Omental fat pad (tissue), 4 donors: ENCODE results near the gene IL17F. TPM values are rescaled to one million over a fixed set of nuclear protein-coding genes. Genes with fewer than 3 reads are reported as not detected.

Experiments
- ATAC-seq: fragments of 150-250 bp; one replicate; pipeline ENCODE4 v1.9.1; 2016; ENCODE audit warnings: mild to moderate bottlenecking, moderate library complexity; ENCODE audit not compliant: low FRiP score
- DNase-seq: peaks from one replicate; pipeline ENCODE4 v3.0.0-alpha.2; 2019; ENCODE audit warnings: low spot score
- total RNA-seq, 4 donors: library from RNA; depleted of rRNA; stranded (reverse); fragments of >200 nt; gene quantifications; one replicate each; pipeline ENCODE4 v1.1.0, GENCODE V29; 2016
- TF ChIP-seq, protein P1 (sequence below), 3 donors: fragments of 450-650 bp; IDR thresholded peaks; one replicate each; pipeline ENCODE4 v1.5.1; 2016 to 2017; ENCODE audit warnings: antibody characterized with exemption in 3 of 3, mild to moderate bottlenecking in 3 of 3, moderate library complexity in 2 of 3

IL17F gene
- total RNA-seq, 4 donors from 2014 or later, result not detected

DNA sequence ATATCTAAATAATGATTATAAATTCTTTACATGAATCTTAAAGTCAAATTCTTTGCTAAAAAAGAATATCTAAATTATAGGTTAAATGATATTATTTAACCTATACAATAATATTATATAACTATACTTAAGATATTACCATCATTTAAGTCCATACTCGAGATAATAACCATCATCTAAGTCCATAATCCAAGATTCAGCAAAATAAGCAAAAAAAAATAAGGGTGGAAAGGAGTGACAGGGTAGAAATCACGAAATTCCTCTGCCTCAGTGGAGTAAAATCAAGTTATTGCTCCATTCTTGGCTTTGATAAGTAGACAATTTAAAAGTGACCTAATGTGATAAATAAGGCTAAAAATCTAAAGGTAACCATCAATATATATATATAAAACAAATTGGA lies 48.4 kb downstream of the IL17F start:
- DNase-seq (no peak), ATAC-seq (no peak)
- TF ChIP-seq, protein P1, sequence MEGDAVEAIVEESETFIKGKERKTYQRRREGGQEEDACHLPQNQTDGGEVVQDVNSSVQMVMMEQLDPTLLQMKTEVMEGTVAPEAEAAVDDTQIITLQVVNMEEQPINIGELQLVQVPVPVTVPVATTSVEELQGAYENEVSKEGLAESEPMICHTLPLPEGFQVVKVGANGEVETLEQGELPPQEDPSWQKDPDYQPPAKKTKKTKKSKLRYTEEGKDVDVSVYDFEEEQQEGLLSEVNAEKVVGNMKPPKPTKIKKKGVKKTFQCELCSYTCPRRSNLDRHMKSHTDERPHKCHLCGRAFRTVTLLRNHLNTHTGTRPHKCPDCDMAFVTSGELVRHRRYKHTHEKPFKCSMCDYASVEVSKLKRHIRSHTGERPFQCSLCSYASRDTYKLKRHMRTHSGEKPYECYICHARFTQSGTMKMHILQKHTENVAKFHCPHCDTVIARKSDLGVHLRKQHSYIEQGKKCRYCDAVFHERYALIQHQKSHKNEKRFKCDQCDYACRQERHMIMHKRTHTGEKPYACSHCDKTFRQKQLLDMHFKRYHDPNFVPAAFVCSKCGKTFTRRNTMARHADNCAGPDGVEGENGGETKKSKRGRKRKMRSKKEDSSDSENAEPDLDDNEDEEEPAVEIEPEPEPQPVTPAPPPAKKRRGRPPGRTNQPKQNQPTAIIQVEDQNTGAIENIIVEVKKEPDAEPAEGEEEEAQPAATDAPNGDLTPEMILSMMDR (IDR thresholded peaks at IDR 0.05), result no peak

- ATAC-seq, result no peak
Measured at GRCh38 chr6:52191824-52192223, 52.5 kb downstream of the IL17F start.

DNA sequence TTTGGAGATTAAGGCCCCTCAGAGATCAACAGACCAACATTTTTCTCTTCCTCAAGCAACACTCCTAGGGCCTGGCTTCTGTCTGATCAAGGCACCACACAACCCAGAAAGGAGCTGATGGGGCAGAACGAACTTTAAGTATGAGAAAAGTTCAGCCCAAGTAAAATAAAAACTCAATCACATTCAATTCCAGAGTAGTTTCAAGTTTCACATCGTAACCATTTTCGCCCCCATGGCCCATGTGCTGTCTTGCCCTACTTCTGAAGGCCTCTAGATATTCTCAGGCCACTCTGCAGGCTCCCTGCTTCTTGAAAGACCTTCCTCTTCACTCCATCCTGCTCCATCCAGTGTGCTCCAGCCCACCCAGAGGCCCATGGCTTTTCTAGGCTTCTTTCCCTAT lies 53.9 kb downstream of the IL17F start:
- no peak for ATAC-seq
- TF ChIP-seq, protein P1 (IDR thresholded peaks at IDR 0.05), result no peak
- DNase-seq, result no peak

More at GRCh38 chr6:52191824-52192223, 52.5 kb downstream of the IL17F start:
- DNase-seq, result no peak
- TF ChIP-seq, protein P1 (IDR thresholded peaks at IDR 0.05), result no peak

DNA sequence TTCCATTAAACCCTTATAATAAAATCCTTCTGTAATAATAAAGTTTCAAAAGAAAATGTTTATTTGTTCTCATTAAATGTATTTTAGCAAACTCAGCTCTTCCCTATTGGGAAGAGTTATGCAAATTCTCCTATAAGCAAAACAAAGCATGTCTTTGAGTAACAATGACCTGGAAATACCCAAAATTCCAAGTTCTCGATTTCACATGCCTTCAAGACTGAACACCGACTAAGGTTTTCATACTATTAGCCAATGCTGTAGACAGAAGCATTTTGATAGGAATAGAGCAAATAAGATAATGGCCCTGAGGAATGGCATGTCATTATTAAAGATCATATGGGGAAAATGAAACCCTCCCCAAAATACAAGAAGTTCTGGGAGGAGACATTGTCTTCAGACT lies 54.3 kb downstream of the IL17F start:
- TF ChIP-seq, protein P1 (IDR thresholded peaks at IDR 0.05), result no peak
- DNase-seq (no peak), ATAC-seq (no peak)

DNA sequence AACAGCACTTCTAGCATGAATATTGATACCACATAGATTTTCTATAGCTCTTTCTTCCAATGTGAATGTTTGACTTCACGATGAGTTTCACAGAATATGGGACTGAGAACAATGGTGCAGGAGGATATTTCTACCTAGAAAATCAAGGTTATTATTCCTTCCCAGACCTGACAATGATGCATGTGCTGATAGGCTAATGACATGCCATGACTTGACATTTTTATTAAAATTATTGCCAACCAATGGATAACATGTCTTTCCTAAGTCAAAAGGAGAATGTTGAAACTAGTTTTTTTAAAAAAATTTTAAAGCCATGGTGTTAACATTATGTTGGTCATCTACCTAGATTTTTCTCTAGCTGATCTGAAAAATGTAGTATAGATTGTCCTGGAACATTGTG lies 57.2 kb downstream of the IL17F start:
- DNase-seq (no peak), ATAC-seq (no peak)
- TF ChIP-seq, protein P1 (IDR thresholded peaks at IDR 0.05), result no peak

Other genes with a start within 250 kb of the IL17F start
- under 1 TPM in 1 of 4 donors, not detected in 3; 0.12 TPM for gene PKHD1, start 156.9 kb downstream of the IL17F start, total RNA-seq
- not detected for gene IL17A, start 58.1 kb downstream of the IL17F start, total RNA-seq
- gene MCM3, start 40.2 kb upstream of the IL17F start, total RNA-seq, result 10 to 100 TPM; 24.8 to 43.0 (median 32.3) TPM
- 1 to 10 TPM; 1.5 to 7.9 (median 3.6) TPM for gene PAQR8, start 117.7 kb upstream of the IL17F start, total RNA-seq
- 10 to 100 TPM; 10.2 to 33.0 (median 20.8) TPM for gene EFHC1, start 175.8 kb upstream of the IL17F start, total RNA-seq